Esophagus squamous epithelium (tissue), 5 donors: Measurements from ENCODE around the gene DCDC2. TPM values are rescaled to one million over a fixed set of nuclear protein-coding genes. Genes with fewer than 3 reads are reported as not detected.

Experiments
- DNase-seq: peaks from one replicate; lab custom pipeline; 2025; lab: John Stamatoyannopoulos, UW
- H3K27ac ChIP-seq, 4 donors: fragments of 200-600 bp; sonication (generic); one replicate each; pipeline ENCODE4 v1.5.1; 2016 to 2019; ENCODE audit warnings: mild to moderate bottlenecking in 1 of 4
- H3K27me3 ChIP-seq, 4 donors: fragments of 200-600 bp; sonication (generic); 1 replicate in 3 of 4; 2 replicates in 1 of 4; pipeline versions ENCODE4 v1.5.1 to v1.6.0; 2017 to 2021; ENCODE audit warnings: antibody characterized with exemption in 1 of 4
- H3K36me3 ChIP-seq, 3 donors: fragments of 200-600 bp; sonication (generic); one replicate each; pipeline ENCODE4 v1.5.1; 2016 to 2019
- H3K4me1 ChIP-seq, 3 donors: fragments of 200-600 bp; sonication (generic); one replicate each; pipeline ENCODE4 v1.5.1; 2017 to 2019
- H3K4me3 ChIP-seq, 4 donors: fragments of 200-600 bp; sonication (generic); 1 replicate in 3 of 4; 2 replicates in 1 of 4; pipeline ENCODE4 v1.5.1; 2016 to 2019; ENCODE audit warnings: mild to moderate bottlenecking in 2 of 4, moderate library complexity in 1 of 4
- H3K9me3 ChIP-seq, 3 donors: fragments of 200-600 bp; sonication (generic); one replicate each; pipeline ENCODE4 v1.5.1; 2016 to 2019
- POLR2A ChIP-seq, 4 donors: fragments of 450-650 bp; IDR thresholded peaks; one replicate each; pipeline ENCODE4 v1.6.1; 2017; ENCODE audit warnings: antibody characterized with exemption in 4 of 4, mild to moderate bottlenecking in 4 of 4, moderate library complexity in 3 of 4
- WGBS, 2 donors: methylation state at CpG; one replicate each; pipeline ENCODE4 v1.1.5; 2018; 5-methylcytosine and 5-hydroxymethylcytosine counted together
- intact Hi-C: fragments of 100-400 bp; cut with DNase I; formaldehyde crosslinking; loops from one replicate; pipeline ENCODE4 v1.15.0; 2022
- total RNA-seq, 4 donors: library from RNA; depleted of rRNA; stranded (reverse); fragments of >200 nt; gene quantifications; one replicate each; pipeline ENCODE4 v1.1.0, GENCODE V29; 2016
- TF ChIP-seq, protein P1 (sequence below), 6 experiments: fragments of 450-650 bp in 4 of 6; fragments of 200-600 bp in 2 of 6; sonication (generic) in 2 of 6; IDR thresholded peaks; one replicate each; pipeline ENCODE4 v1.5.1; 2016 to 2019; ENCODE audit warnings: antibody characterized with exemption in 6 of 6, mild to moderate bottlenecking in 4 of 6, moderate library complexity in 4 of 6
- donor health status: DM: yes; HTN: yes; CAD: no.

Gene DCDC2
- total RNA-seq, 4 donors from 2014 or later = 0.15 TPM; not detected in 3

- Histone ChIP-seq H3K4me1 (peaks cover 0 to under 1% (median 0%) of the 10 kb centered on the region in 3 donors), H3K36me3 (no peaks in the 10 kb centered on the region), H3K27ac (no peak overlapping the region), H3K27me3 (peaks cover 0 to 30% (median 0%) of the 10 kb centered on the region in 4 donors), H3K9me3 (no peaks in the 10 kb centered on the region), H3K4me3 (no peak overlapping the region)
- TF ChIP-seq, protein P1, sequence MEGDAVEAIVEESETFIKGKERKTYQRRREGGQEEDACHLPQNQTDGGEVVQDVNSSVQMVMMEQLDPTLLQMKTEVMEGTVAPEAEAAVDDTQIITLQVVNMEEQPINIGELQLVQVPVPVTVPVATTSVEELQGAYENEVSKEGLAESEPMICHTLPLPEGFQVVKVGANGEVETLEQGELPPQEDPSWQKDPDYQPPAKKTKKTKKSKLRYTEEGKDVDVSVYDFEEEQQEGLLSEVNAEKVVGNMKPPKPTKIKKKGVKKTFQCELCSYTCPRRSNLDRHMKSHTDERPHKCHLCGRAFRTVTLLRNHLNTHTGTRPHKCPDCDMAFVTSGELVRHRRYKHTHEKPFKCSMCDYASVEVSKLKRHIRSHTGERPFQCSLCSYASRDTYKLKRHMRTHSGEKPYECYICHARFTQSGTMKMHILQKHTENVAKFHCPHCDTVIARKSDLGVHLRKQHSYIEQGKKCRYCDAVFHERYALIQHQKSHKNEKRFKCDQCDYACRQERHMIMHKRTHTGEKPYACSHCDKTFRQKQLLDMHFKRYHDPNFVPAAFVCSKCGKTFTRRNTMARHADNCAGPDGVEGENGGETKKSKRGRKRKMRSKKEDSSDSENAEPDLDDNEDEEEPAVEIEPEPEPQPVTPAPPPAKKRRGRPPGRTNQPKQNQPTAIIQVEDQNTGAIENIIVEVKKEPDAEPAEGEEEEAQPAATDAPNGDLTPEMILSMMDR (IDR thresholded peaks at IDR 0.05) = no peak
- TF ChIP-seq POLR2A (IDR thresholded peaks at IDR 0.05) = no peak
- intact Hi-C loops = no loop called here
- DNase-seq = no peak
- WGBS, 2 donors = 79 to 85% methylated on average over 2 of the region's 2 CpGs
Measured at GRCh38 chr6:24394061-24394779, 36.4 kb upstream of the DCDC2 start.

DNA sequence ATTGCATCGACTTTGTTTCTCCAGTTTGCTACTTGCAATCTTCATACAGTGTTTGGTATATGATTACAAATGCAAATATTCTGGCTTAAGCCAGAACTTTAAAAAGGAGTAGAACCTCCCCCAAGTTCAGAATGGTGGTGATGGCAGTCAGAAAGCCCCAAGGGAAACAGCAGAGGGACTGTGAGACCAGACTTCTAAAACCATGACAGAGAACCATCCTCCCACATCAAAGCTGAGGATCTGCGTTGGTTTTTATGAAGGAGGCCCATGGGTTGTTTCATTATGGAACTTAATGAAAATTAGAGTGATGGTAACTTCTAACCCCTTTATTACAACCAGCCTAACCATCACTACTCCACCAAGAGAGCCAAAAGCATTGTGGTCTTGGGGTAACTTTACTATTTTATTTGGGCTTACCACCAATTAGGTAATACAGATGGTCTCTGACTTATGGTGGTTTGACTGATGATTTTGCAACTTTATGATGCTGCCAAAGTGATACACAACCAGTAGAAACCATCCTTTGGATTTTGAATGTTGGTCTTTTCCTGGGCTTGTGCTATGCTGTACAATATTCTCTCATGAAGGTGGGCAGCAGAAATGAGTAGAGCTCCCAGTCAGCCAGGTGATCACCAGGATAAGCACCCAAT, 34.0 kb upstream of the DCDC2 start:
- WGBS, 2 donors = 73 to 77% methylated on average over 2 of the region's 2 CpGs
- no peak for TF ChIP-seq POLR2A (IDR thresholded peaks at IDR 0.05)
- TF ChIP-seq, protein P1 (IDR thresholded peaks at IDR 0.05) = no peak

GRCh38 chr6:24391208-24391607, 33.3 kb upstream of the DCDC2 start:
- Histone ChIP-seq H3K27me3 (peaks cover 0 to 8% (median 0%) of the 10 kb centered on the region in 4 donors), H3K36me3 (no peaks in the 10 kb centered on the region), H3K27ac (no peak overlapping the region), H3K4me3 (no peak overlapping the region), H3K4me1 (peaks cover 0 to 4% (median 0%) of the 10 kb centered on the region in 3 donors), H3K9me3 (no peaks in the 10 kb centered on the region)
- no peak for DNase-seq
- intact Hi-C loops = no loop called here
- WGBS, 2 donors = 54 to 60% methylated on average over 2 of the region's 2 CpGs
- TF ChIP-seq POLR2A (IDR thresholded peaks at IDR 0.05) = no peak
- TF ChIP-seq, protein P1 (IDR thresholded peaks at IDR 0.05) = no peak

More for the DNA sequence above, 34.0 kb upstream of the DCDC2 start:
- H3K36me3 ChIP-seq = no peaks in the 10 kb centered on the region
- no peaks in the 10 kb centered on the region for H3K9me3 ChIP-seq
- H3K4me1 ChIP-seq = peaks cover 0 to 4% (median 0%) of the 10 kb centered on the region in 3 donors
- DNase-seq = no peak
- peaks cover 0 to 14% (median 0%) of the 10 kb centered on the region in 4 donors for H3K27me3 ChIP-seq
- no peak overlapping the region for H3K4me3 ChIP-seq
- H3K27ac ChIP-seq = no peak overlapping the region
- intact Hi-C loops = no loop called here

DNA sequence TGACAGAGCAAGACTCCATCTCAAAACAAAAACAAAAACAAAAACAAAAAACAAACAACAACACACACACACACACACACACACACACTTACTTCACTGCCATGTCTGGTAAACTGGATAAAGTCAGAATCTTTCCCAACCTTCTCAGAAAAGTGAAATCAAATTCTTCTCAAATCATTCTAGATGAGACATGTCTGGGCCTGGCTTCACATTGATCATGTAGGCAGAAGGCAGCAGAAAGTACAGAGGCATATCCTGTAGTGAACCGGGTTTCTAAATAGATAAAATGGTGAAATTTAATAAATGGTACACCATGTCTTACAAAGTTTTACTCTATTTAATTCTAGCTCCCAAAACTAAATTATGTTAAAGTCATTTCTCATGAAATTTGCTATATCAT, 30.0 kb upstream of the DCDC2 start:
- no peaks in the 10 kb centered on the region for H3K36me3 ChIP-seq
- no peaks in the 10 kb centered on the region for H3K9me3 ChIP-seq
- H3K27ac ChIP-seq = no peak overlapping the region
- intact Hi-C loops = loop anchor here (10.0 kb wide), 1 partner anchor 103 kb away; no protein-coding TSS in a partner anchor
- H3K4me1 ChIP-seq = peaks cover 0 to 4% (median 0%) of the 10 kb centered on the region in 3 donors
- 29 to 55% methylated on average over 1 of the region's 1 CpG for WGBS, 2 donors
- no peak overlapping the region for H3K4me3 ChIP-seq
- no peaks in the 10 kb centered on the region for H3K27me3 ChIP-seq
- DNase-seq = no peak
- TF ChIP-seq, protein P1 (IDR thresholded peaks at IDR 0.05) = no peak
- no peak for TF ChIP-seq POLR2A (IDR thresholded peaks at IDR 0.05)
